MCF 10A (cell line): ENCODE measurements around the gene AMOTL2. TPM values are rescaled to one million over a fixed set of nuclear protein-coding genes. Genes with fewer than 3 reads are reported as not detected.

Experiments
- BruUV-seq: library from RNA; stranded (reverse); fragments of 400-500 nt; replicated peaks from 2 replicates; lab custom pipeline; 2021; lab: Mats Ljungman, UMichigan
- CTCF ChIA-PET: fragments of 300-600 bp; sonication (Branson Sonifier 250); formaldehyde crosslinking; extraction: SDS; loops from one replicate; lab custom pipeline; 2021; ENCODE audit warnings: antibody characterized with exemption, inconsistent platforms; lab: Yijun Ruan, JAX
- POLR2A ChIA-PET: fragments of 300-600, 350-650 bp; sonication (Branson Sonifier 250); formaldehyde crosslinking; extraction: SDS; loops from one replicate; lab custom pipeline; 2020; ENCODE audit warnings: antibody characterized with exemption, inconsistent platforms; lab: Yijun Ruan, JAX
- DNase-seq: peaks from one replicate; pipeline ENCODE4 v3.0.0-alpha.2; 2018; ENCODE audit not compliant: unreplicated experiment
- H3K27ac Mint-ChIP-seq: one replicate; pipeline ENCODE4 v1.8.0; 2022; ENCODE audit warnings: mild to moderate bottlenecking, low read depth, mixed read lengths; ENCODE audit not compliant: unreplicated experiment
- H3K27me3 Mint-ChIP-seq: one replicate; pipeline ENCODE4 v1.8.0; 2022; ENCODE audit warnings: mixed read lengths; ENCODE audit not compliant: insufficient read depth, unreplicated experiment
- H3K36me3 Mint-ChIP-seq: one replicate; pipeline ENCODE4 v1.8.0; 2022; ENCODE audit warnings: mild to moderate bottlenecking, moderate library complexity, mixed read lengths; ENCODE audit not compliant: insufficient read depth, unreplicated experiment
- H3K4me1 Mint-ChIP-seq: one replicate; pipeline ENCODE4 v1.8.0; 2022; ENCODE audit warnings: mixed read lengths; ENCODE audit not compliant: insufficient read depth, unreplicated experiment
- H3K4me3 Mint-ChIP-seq: one replicate; pipeline ENCODE4 v1.8.0; 2022; ENCODE audit warnings: mild to moderate bottlenecking, moderate library complexity, mixed read lengths; ENCODE audit not compliant: unreplicated experiment
- H3K9me3 Mint-ChIP-seq: one replicate; pipeline ENCODE4 v1.8.0; 2022; ENCODE audit warnings: mixed read lengths; ENCODE audit not compliant: unreplicated experiment
- CTCF ChIP-seq: fragments of 200-600 bp; IDR thresholded peaks from one replicate; pipeline ENCODE4 v1.8.0; 2022; ENCODE audit warnings: antibody characterized with exemption, mild to moderate bottlenecking; ENCODE audit not compliant: unreplicated experiment
- intact Hi-C: fragments of 100-400 bp; cut with micrococcal nuclease; formaldehyde crosslinking; loops from 2 replicates; pipeline ENCODE4 v1.14.1; 2022
- total RNA-seq: library from RNA; stranded (reverse); gene quantifications from 2 replicates; pipeline ENCODE4 v1.2.3, GENCODE V29; 2022

The AMOTL2 gene
- total RNA-seq, 1 experiment from 2014 or later: 137 TPM

DNA sequence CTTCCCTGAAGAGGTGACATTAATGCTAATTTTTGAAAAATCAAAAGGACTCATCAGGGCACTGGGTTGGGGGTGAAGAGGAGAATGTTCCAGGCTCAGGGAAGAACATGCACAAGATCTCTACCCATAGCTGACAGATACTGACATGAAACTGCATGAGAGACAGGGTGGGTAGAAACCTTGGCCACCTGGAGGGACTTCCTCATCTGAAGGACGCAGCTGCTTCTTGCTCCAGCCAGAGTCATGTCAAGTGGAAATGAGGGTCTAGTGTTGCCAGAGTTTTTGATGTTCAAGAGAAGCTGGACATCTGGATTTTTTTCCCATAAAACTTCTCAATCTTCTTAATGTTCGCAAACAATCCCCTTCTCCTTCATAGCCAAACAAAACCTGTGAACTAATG lies 29.7 kb downstream of the AMOTL2 start:
- no TSS peak for BruUV-seq
- TF ChIP-seq CTCF: no peak
- H3K4me1 Mint-ChIP-seq: peaks cover 36% of the 10 kb centered on the region
- POLR2A ChIA-PET: interaction anchor here (1.5 kb wide), 1 partner anchor 8 kb away, joined by 3 read pairs; no protein-coding TSS in a partner anchor
- H3K27ac Mint-ChIP-seq: peak overlapping the region; percentile 36
- intact Hi-C loops: no loop called here
- peaks cover 8% of the 10 kb centered on the region for H3K9me3 Mint-ChIP-seq
- H3K27me3 Mint-ChIP-seq: no peaks in the 10 kb centered on the region
- no peak for DNase-seq
- H3K4me3 Mint-ChIP-seq: no peak overlapping the region
- H3K36me3 Mint-ChIP-seq: peaks cover 17% of the 10 kb centered on the region
- CTCF ChIA-PET: interaction anchor here (1.1 to 1.8 kb wide), 2 partner anchors 35 to 133 kb away, joined by 3 to 7 read pairs; no protein-coding TSS in a partner anchor

- Mint-ChIP-seq H3K9me3 (peaks cover 8% of the 10 kb centered on the region), H3K4me3 (no peak overlapping the region), H3K27me3 (no peaks in the 10 kb centered on the region), H3K27ac (no peak overlapping the region), H3K4me1 (peaks cover 36% of the 10 kb centered on the region), H3K36me3 (peaks cover 12% of the 10 kb centered on the region)
- DNase-seq: no peak
- ChIA-PET CTCF (interaction anchor here (3.8 kb wide), 1 partner anchor 34 kb away, joined by 12 read pairs; no protein-coding TSS in a partner anchor), POLR2A (interaction anchor here (0.6 to 5.0 kb wide), 3 partner anchors 10 to 22 kb away, joined by 3 to 36 read pairs (median 15); no protein-coding TSS in a partner anchor)
- no peak for TF ChIP-seq CTCF
- intact Hi-C loops: no loop called here
- BruUV-seq: no TSS peak
These were observed 32.0 kb downstream of the AMOTL2 start for GRCh38 chr3:134342259-134342658.

DNA sequence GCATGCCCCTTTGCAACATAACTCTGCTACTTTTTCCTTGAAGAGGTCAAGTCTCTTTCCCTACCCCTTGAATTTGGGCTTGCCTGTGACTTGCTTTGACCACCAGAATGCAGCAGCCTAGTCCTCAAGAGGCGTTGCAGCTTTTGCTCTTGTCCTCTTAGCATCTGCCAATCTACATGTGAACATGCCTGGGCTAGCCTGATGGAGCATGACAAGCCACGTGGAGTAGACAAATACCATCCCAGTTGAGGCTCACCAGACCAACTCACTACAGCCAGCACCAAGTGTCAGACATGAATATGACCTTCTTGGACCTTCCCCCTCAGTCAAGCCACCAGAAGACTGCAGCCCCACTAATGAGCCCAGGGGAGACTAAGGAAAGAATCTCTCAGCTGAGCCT lies 32.9 kb downstream of the AMOTL2 start:
- BruUV-seq: no TSS peak
- no peak for TF ChIP-seq CTCF
- no peaks in the 10 kb centered on the region for H3K27me3 Mint-ChIP-seq
- H3K4me1 Mint-ChIP-seq: peaks cover 41% of the 10 kb centered on the region
- H3K27ac Mint-ChIP-seq: peak overlapping the region; percentile 51
- POLR2A ChIA-PET: interaction anchor here (0.6 to 5.0 kb wide), 9 partner anchors 8 to 134 kb away, joined by 3 to 36 read pairs (median 6); no protein-coding TSS in a partner anchor
- H3K36me3 Mint-ChIP-seq: peaks cover 12% of the 10 kb centered on the region
- CTCF ChIA-PET: interaction anchor here (0.8 to 3.8 kb wide), 5 partner anchors 10 to 42 kb away, joined by 3 to 12 read pairs (median 5); no protein-coding TSS in a partner anchor
- H3K9me3 Mint-ChIP-seq: peaks cover 8% of the 10 kb centered on the region
- DNase-seq: no peak
- H3K4me3 Mint-ChIP-seq: no peak overlapping the region
- intact Hi-C loops: no loop called here

DNA sequence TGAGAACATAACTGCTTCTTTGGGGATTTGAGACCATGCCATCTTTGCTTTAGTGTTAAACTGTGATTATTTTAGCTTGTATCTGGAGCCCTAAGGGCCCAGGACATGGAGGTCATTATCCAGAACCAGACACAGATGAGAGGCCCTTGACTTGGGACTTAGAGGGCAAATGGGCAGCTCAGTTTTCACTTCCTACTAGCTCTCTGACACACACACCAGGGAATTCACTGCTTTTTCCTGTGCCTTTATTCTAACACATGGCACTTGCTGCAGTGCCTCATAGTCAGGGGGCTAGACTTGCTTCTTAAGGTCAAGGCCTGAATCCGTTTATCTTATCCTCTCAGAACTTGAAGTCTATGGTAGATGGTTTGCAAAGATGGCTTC lies 33.3 kb downstream of the AMOTL2 start:
- ChIA-PET POLR2A (interaction anchor here (0.6 to 5.0 kb wide), 7 partner anchors 8 to 135 kb away, joined by 4 to 36 read pairs (median 7); no protein-coding TSS in a partner anchor), CTCF (interaction anchor here (0.8 to 3.8 kb wide), 6 partner anchors 10 to 41 kb away, joined by 3 to 12 read pairs (median 4); partner anchors contain the start of gene AMOTL2)
- TF ChIP-seq CTCF: no peak
- H3K9me3 Mint-ChIP-seq: peaks cover 8% of the 10 kb centered on the region
- H3K4me3 Mint-ChIP-seq: no peak overlapping the region
- BruUV-seq: no TSS peak
- intact Hi-C loops: no loop called here
- H3K4me1 Mint-ChIP-seq: peaks cover 45% of the 10 kb centered on the region
- no peak for DNase-seq
- no peaks in the 10 kb centered on the region for H3K27me3 Mint-ChIP-seq
- H3K27ac Mint-ChIP-seq: no peak overlapping the region
- H3K36me3 Mint-ChIP-seq: peaks cover 12% of the 10 kb centered on the region
